ENCODE data around the gene SLC12A2. TPM values are rescaled to one million over a fixed set of nuclear protein-coding genes. Genes with fewer than 3 reads are reported as not detected.

Gene SLC12A2
- total RNA-seq, 1 experiment from 2014 or later, result 29.8 TPM

DNA sequence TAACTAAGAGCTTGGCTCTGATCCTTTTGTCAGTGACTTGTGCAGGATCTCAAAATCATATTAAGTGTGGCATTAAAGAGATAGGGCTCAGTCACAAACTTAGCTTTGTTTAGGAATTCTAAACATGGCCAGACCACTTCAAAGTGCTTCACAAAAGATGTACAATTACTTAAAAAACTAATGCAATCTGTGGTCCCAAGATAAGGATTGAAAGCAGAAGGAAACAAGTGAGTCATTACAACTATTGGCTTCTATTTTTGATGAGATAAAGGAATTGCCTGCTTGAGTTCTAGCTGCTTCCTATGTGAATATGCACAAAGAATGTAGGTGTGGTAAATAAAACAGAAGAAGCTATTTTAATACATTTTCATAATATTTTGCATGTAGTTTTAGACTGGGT, 44.9 kb upstream of the SLC12A2 start:
- no peak overlapping the region for H3K4me3 Mint-ChIP-seq (ENCODE audit: unreplicated experiment)
- DNase-seq (ENCODE audit: unreplicated experiment), result peak; percentile 32
- BruUV-seq (replicated peaks), result no TSS peak
- H3K4me1 Mint-ChIP-seq (ENCODE audit: insufficient read depth, unreplicated experiment), result peaks cover 41% of the 10 kb centered on the region
- intact Hi-C loops (cut with micrococcal nuclease), result loop anchor here (2.0 kb wide), 1 partner anchor 44 kb away; the partner anchor contains the start of gene SLC12A2
- TF ChIP-seq, protein P1, sequence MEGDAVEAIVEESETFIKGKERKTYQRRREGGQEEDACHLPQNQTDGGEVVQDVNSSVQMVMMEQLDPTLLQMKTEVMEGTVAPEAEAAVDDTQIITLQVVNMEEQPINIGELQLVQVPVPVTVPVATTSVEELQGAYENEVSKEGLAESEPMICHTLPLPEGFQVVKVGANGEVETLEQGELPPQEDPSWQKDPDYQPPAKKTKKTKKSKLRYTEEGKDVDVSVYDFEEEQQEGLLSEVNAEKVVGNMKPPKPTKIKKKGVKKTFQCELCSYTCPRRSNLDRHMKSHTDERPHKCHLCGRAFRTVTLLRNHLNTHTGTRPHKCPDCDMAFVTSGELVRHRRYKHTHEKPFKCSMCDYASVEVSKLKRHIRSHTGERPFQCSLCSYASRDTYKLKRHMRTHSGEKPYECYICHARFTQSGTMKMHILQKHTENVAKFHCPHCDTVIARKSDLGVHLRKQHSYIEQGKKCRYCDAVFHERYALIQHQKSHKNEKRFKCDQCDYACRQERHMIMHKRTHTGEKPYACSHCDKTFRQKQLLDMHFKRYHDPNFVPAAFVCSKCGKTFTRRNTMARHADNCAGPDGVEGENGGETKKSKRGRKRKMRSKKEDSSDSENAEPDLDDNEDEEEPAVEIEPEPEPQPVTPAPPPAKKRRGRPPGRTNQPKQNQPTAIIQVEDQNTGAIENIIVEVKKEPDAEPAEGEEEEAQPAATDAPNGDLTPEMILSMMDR (IDR thresholded peaks at IDR 0.05; ENCODE audit: unreplicated experiment), result no peak
- H3K36me3 Mint-ChIP-seq (ENCODE audit: insufficient read depth, unreplicated experiment), result peaks cover 25% of the 10 kb centered on the region
- H3K9me3 Mint-ChIP-seq (ENCODE audit: unreplicated experiment), result peaks cover 1% of the 10 kb centered on the region
- ChIA-PET POLR2A (interaction anchor here (0.6 to 3.4 kb wide), 13 partner anchors 11 to 358 kb away, joined by 3 to 32 read pairs (median 4); partner anchors contain the start of gene SLC12A2), CTCF (interaction anchor here (0.6 to 1.7 kb wide), 4 partner anchors 10 to 992 kb away, joined by 3 to 6 read pairs (median 4); no protein-coding TSS in a partner anchor)
- no peak overlapping the region for H3K27ac Mint-ChIP-seq (ENCODE audit: low read depth, unreplicated experiment)
- no peaks in the 10 kb centered on the region for H3K27me3 Mint-ChIP-seq (ENCODE audit: insufficient read depth, unreplicated experiment)

DNA sequence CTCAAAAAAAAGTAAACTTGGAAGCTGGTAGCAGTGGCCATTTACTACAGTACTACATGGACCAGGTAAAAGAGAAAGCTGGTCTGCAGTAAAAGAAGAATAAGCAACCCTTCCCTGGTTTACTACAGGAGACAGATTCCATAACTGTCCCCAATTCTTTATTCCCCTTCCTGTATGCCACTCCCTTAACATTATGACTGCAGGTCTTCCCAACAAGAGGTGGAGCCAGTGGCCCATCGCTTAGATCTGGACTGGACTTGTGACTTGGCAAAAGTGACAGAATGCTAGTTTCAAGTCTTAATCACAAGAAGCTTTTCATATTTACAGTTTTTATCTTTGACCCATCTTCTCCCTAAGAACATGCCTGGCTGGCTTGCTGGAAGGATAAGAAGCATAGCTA, 42.6 kb upstream of the SLC12A2 start:
- Mint-ChIP-seq H3K4me1 (ENCODE audit: insufficient read depth, unreplicated experiment) (peaks cover 36% of the 10 kb centered on the region), H3K36me3 (ENCODE audit: insufficient read depth, unreplicated experiment) (peaks cover 11% of the 10 kb centered on the region), H3K27me3 (ENCODE audit: insufficient read depth, unreplicated experiment) (no peaks in the 10 kb centered on the region), H3K9me3 (ENCODE audit: unreplicated experiment) (no peaks in the 10 kb centered on the region), H3K27ac (ENCODE audit: low read depth, unreplicated experiment) (no peak overlapping the region), H3K4me3 (ENCODE audit: unreplicated experiment) (no peak overlapping the region)
- no TSS peak for BruUV-seq (replicated peaks)
- ChIA-PET CTCF (interaction anchor here (0.7 to 3.3 kb wide), 5 partner anchors 41 to 283 kb away, joined by 3 to 15 read pairs (median 3); no protein-coding TSS in a partner anchor), POLR2A (interaction anchor here (1.0 to 1.1 kb wide), 3 partner anchors 13 to 41 kb away, joined by 3 read pairs; no protein-coding TSS in a partner anchor)
- no peak for DNase-seq (ENCODE audit: unreplicated experiment)
- TF ChIP-seq, protein P1 (IDR thresholded peaks at IDR 0.05; ENCODE audit: unreplicated experiment), result no peak
- intact Hi-C loops (cut with micrococcal nuclease), result no loop called here

- intact Hi-C loops (cut with micrococcal nuclease), result no loop called here
- Mint-ChIP-seq H3K27ac (ENCODE audit: low read depth, unreplicated experiment) (no peak overlapping the region), H3K9me3 (ENCODE audit: unreplicated experiment) (peaks cover 7% of the 10 kb centered on the region), H3K4me3 (ENCODE audit: unreplicated experiment) (no peak overlapping the region), H3K27me3 (ENCODE audit: insufficient read depth, unreplicated experiment) (no peaks in the 10 kb centered on the region), H3K4me1 (ENCODE audit: insufficient read depth, unreplicated experiment) (peaks cover 11% of the 10 kb centered on the region), H3K36me3 (ENCODE audit: insufficient read depth, unreplicated experiment) (peaks cover 31% of the 10 kb centered on the region)
- ChIA-PET CTCF (interaction anchor here (2.3 kb wide), 1 partner anchor 14 kb away, joined by 6 read pairs; no protein-coding TSS in a partner anchor), POLR2A (interaction anchor here (2.1 kb wide), 1 partner anchor 15 kb away, joined by 7 read pairs; no protein-coding TSS in a partner anchor)
- DNase-seq (ENCODE audit: unreplicated experiment), result no peak
- TF ChIP-seq, protein P1 (IDR thresholded peaks at IDR 0.05; ENCODE audit: unreplicated experiment), result no peak
- no TSS peak for BruUV-seq (replicated peaks)
These were observed 30.8 kb upstream of the SLC12A2 start for GRCh38 chr5:128052780-128053179.

- peaks cover 37% of the 10 kb centered on the region for H3K36me3 Mint-ChIP-seq (ENCODE audit: insufficient read depth, unreplicated experiment)
- CTCF ChIA-PET, result interaction anchor here (2.3 kb wide), 1 partner anchor 15 kb away, joined by 6 read pairs; no protein-coding TSS in a partner anchor
- peaks cover 7% of the 10 kb centered on the region for H3K9me3 Mint-ChIP-seq (ENCODE audit: unreplicated experiment)
- peaks cover 11% of the 10 kb centered on the region for H3K4me1 Mint-ChIP-seq (ENCODE audit: insufficient read depth, unreplicated experiment)
- TF ChIP-seq, protein P1 (IDR thresholded peaks at IDR 0.05; ENCODE audit: unreplicated experiment), result no peak
- no peak overlapping the region for H3K27ac Mint-ChIP-seq (ENCODE audit: low read depth, unreplicated experiment)
- no peak overlapping the region for H3K4me3 Mint-ChIP-seq (ENCODE audit: unreplicated experiment)
- BruUV-seq (replicated peaks), result no TSS peak
- no peaks in the 10 kb centered on the region for H3K27me3 Mint-ChIP-seq (ENCODE audit: insufficient read depth, unreplicated experiment)
- intact Hi-C loops (cut with micrococcal nuclease), result no loop called here
- POLR2A ChIA-PET, result interaction anchor here (0.6 to 2.1 kb wide), 6 partner anchors 10 to 36 kb away, joined by 3 to 7 read pairs (median 4); no protein-coding TSS in a partner anchor
- DNase-seq (ENCODE audit: unreplicated experiment), result peak; percentile 37
These were observed 30.1 kb upstream of the SLC12A2 start for GRCh38 chr5:128053291-128053954.

Measured in MCF 10A (cell line).